GM23338 (cell line): ENCODE measurements around the gene ANAPC4. TPM values are rescaled to one million over a fixed set of nuclear protein-coding genes. Genes with fewer than 3 reads are reported as not detected.

Experiments used
- ATAC-seq: fragments of 200-7000 bp; cut with Tn5 transposase; 3 replicates; pipeline ENCODE4 v1.9.1; 2020
- DNase-seq: peaks from one replicate; pipeline ENCODE4 v3.0.0-alpha.2; 2015; ENCODE audit warnings: low spot score
- H2AFZ ChIP-seq: fragments of 200-600 bp; sonication (generic); 2 replicates; pipeline ENCODE4 v1.8.0; 2016; ENCODE audit warnings: antibody characterized with exemption, mild to moderate bottlenecking, moderate library complexity
- H3F3A ChIP-seq: fragments of 200-600 bp; sonication (generic); replicated peaks from 2 replicates; pipeline ENCODE4 v1.8.0; 2017; ENCODE audit warnings: antibody characterized with exemption, mixed run types, low read depth
- H3K27ac ChIP-seq: fragments of 200-600 bp; sonication (generic); 2 replicates; pipeline ENCODE4 v1.6.1; 2016; ENCODE audit warnings: low read depth
- H3K27me3 ChIP-seq: fragments of 200-600 bp; sonication (generic); 2 replicates; pipeline ENCODE4 v1.8.0; 2016; ENCODE audit warnings: mild to moderate bottlenecking, mixed run types, moderate library complexity; ENCODE audit not compliant: insufficient read depth
- H3K36me3 ChIP-seq: fragments of 200-600 bp; sonication (generic); 2 replicates; pipeline ENCODE4 v1.8.0; 2016; ENCODE audit warnings: mild to moderate bottlenecking; ENCODE audit not compliant: insufficient read depth
- H3K4me1 ChIP-seq: fragments of 200-600 bp; sonication (generic); 2 replicates; pipeline ENCODE4 v1.8.0; 2016; ENCODE audit warnings: mild to moderate bottlenecking, moderate library complexity; ENCODE audit not compliant: insufficient read depth
- H3K4me2 ChIP-seq: fragments of 200-600 bp; sonication (generic); 2 replicates; pipeline ENCODE4 v1.7.1; 2017; ENCODE audit warnings: mixed run types
- H3K4me3 ChIP-seq: fragments of 200-600 bp; sonication (generic); 2 replicates; pipeline ENCODE4 v1.6.1; 2016; ENCODE audit warnings: mixed run types
- H3K79me2 ChIP-seq: fragments of 200-600 bp; sonication (generic); replicated peaks from 2 replicates; pipeline ENCODE4 v1.8.0; 2017; ENCODE audit warnings: mild to moderate bottlenecking; ENCODE audit not compliant: insufficient read depth
- H3K9me2 ChIP-seq: fragments of 200-600 bp; sonication (generic); 2 replicates; pipeline ENCODE4 v1.8.0; 2017; ENCODE audit not compliant: insufficient read depth
- H4K20me1 ChIP-seq: fragments of 200-600 bp; sonication (generic); replicated peaks from 2 replicates; pipeline ENCODE4 v1.8.0; 2017; ENCODE audit warnings: mild to moderate bottlenecking; ENCODE audit not compliant: insufficient read depth
- H3K27ac Mint-ChIP-seq: 2 replicates; pipeline ENCODE4 v1.8.0; 2020; ENCODE audit warnings: inconsistent platforms, mild to moderate bottlenecking, moderate library complexity, mixed read lengths
- H3K27me3 Mint-ChIP-seq: 3 replicates; pipeline ENCODE4 v1.8.0; 2022; ENCODE audit warnings: low read depth, mild to moderate bottlenecking, moderate library complexity, mixed read lengths, inconsistent platforms; ENCODE audit not compliant: insufficient read depth, poor library complexity
- H3K36me3 Mint-ChIP-seq: 3 replicates; pipeline ENCODE4 v1.8.0; 2021; ENCODE audit warnings: low read depth, mild to moderate bottlenecking, inconsistent platforms, moderate library complexity, mixed read lengths
- H3K4me1 Mint-ChIP-seq: 3 replicates; pipeline ENCODE4 v1.8.0; 2020; ENCODE audit warnings: mild to moderate bottlenecking, inconsistent platforms, mixed read lengths
- H3K4me3 Mint-ChIP-seq: 3 replicates; pipeline ENCODE4 v1.8.0; 2021; ENCODE audit warnings: moderate library complexity, mild to moderate bottlenecking, inconsistent platforms, mixed read lengths
- H3K9me3 Mint-ChIP-seq: 3 replicates; pipeline ENCODE4 v1.8.0; 2020; ENCODE audit warnings: moderate library complexity, mild to moderate bottlenecking, inconsistent platforms, mixed read lengths
- CREB1 ChIP-seq: fragments of 250-450 bp; sonication (Bioruptor Pico); IDR thresholded peaks from 2 replicates; pipeline ENCODE4 v1.5.0; 2020; ENCODE audit warnings: low read depth, mild to moderate bottlenecking, moderate library complexity
- JUNB ChIP-seq: IDR thresholded peaks from one replicate; pipeline ENCODE4 v1.6.1; 2016; ENCODE audit warnings: antibody characterized with exemption; ENCODE audit not compliant: unreplicated experiment
- NANOG ChIP-seq: IDR thresholded peaks from 2 replicates; pipeline ENCODE4 v1.6.1; 2016; ENCODE audit warnings: antibody characterized with exemption, borderline replicate concordance
- STAT1 ChIP-seq: IDR thresholded peaks from one replicate; pipeline ENCODE4 v1.6.1; 2016; ENCODE audit warnings: antibody characterized with exemption; ENCODE audit not compliant: unreplicated experiment
- ZNF114 ChIP-seq: fragments of 250-450 bp; sonication (Bioruptor Pico); IDR thresholded peaks from 2 replicates; pipeline ENCODE4 v1.5.0; 2020; ENCODE audit warnings: mild to moderate bottlenecking, moderate library complexity
- ZNF331 ChIP-seq: fragments of 250-450 bp; sonication (Bioruptor Pico); IDR thresholded peaks from 2 replicates; pipeline ENCODE4 v1.5.0; 2020; ENCODE audit warnings: low read depth, mild to moderate bottlenecking, moderate library complexity
- ZNF462 ChIP-seq: fragments of 250-450 bp; sonication (Bioruptor Pico); IDR thresholded peaks from 2 replicates; pipeline ENCODE4 v1.5.0; 2020; ENCODE audit warnings: mild to moderate bottlenecking, moderate library complexity
- polyA plus RNA-seq: library from polyadenylated mRNA; unstranded; fragments of >200 nt; fragmentation: Nextera tagmentation; extraction: Ambion mirVana; gene quantifications from 2 replicates; pipeline ENCODE4 v1.2.1, GENCODE V29; 2016
- total RNA-seq: library from RNA; depleted of rRNA; stranded (reverse); fragments of >200 nt; shearing (Covaris generic); gene quantifications from 2 replicates; pipeline ENCODE4 v1.2.3, GENCODE V29; 2014
- TF ChIP-seq, protein P1 (sequence below): IDR thresholded peaks from 2 replicates; pipeline ENCODE4 v1.6.1; 2016; ENCODE audit warnings: antibody characterized with exemption

The ANAPC4 gene
- total and polyA plus RNA-seq, 2 experiments from 2014 or later: 34.3 to 46.2 TPM

- no peak for DNase-seq
- no peaks in the 10 kb centered on the region for H4K20me1 ChIP-seq
- Mint-ChIP-seq H3K4me3 (no peak overlapping the region), H3K9me3 (no peaks in the 10 kb centered on the region), H3K36me3 (no peaks in the 10 kb centered on the region), H3K27ac (no peak overlapping the region), H3K27me3 (no peaks in the 10 kb centered on the region), H3K4me1 (peaks cover 8% of the 10 kb centered on the region; the same call in 2 of the 3 replicates)
- no peaks in the 10 kb centered on the region for H3F3A ChIP-seq
- H3K36me3 ChIP-seq: no peaks in the 10 kb centered on the region
- H3K27me3 ChIP-seq: no peaks in the 10 kb centered on the region
- no peak overlapping the region for H3K4me2 ChIP-seq
- ATAC-seq: no peak
- H3K4me1 ChIP-seq: peaks cover 13% of the 10 kb centered on the region
- H3K27ac ChIP-seq: no peak overlapping the region
- TF ChIP-seq ZNF462 (CRISPR knock-in tag) (no peak), CREB1 (no peak), JUNB (no peak), STAT1 (no peak), ZNF114 (no peak), ZNF331 (CRISPR knock-in tag) (no peak), NANOG (no peak)
- TF ChIP-seq, protein P1, sequence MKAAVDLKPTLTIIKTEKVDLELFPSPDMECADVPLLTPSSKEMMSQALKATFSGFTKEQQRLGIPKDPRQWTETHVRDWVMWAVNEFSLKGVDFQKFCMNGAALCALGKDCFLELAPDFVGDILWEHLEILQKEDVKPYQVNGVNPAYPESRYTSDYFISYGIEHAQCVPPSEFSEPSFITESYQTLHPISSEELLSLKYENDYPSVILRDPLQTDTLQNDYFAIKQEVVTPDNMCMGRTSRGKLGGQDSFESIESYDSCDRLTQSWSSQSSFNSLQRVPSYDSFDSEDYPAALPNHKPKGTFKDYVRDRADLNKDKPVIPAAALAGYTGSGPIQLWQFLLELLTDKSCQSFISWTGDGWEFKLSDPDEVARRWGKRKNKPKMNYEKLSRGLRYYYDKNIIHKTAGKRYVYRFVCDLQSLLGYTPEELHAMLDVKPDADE: no peak
- H3K79me2 ChIP-seq: no peaks in the 10 kb centered on the region
- no peak overlapping the region for H3K4me3 ChIP-seq
- no peaks in the 10 kb centered on the region for H3K9me2 ChIP-seq
- H2AFZ ChIP-seq: no peak overlapping the region
These were observed 9.2 kb upstream of the ANAPC4 start for GRCh38 chr4:25367877-25368276.
